Activated naive CD8-positive, alpha-beta T cell (primary cell): ENCODE measurements around the gene ABHD6.

Experiments used
- H3K27ac Mint-ChIP-seq: one replicate; pipeline ENCODE4 v1.8.0; 2021; ENCODE audit warnings: mixed read lengths
- H3K27me3 Mint-ChIP-seq: one replicate; pipeline ENCODE4 v1.8.0; 2021; ENCODE audit warnings: mixed read lengths
- H3K36me3 Mint-ChIP-seq: one replicate; pipeline ENCODE4 v1.8.0; 2021; ENCODE audit warnings: mixed read lengths
- H3K4me1 Mint-ChIP-seq: one replicate; pipeline ENCODE4 v1.8.0; 2021; ENCODE audit warnings: low read depth, mixed read lengths
- H3K4me3 Mint-ChIP-seq: one replicate; pipeline ENCODE4 v1.8.0; 2021; ENCODE audit warnings: mild to moderate bottlenecking, mixed read lengths
- H3K9me3 Mint-ChIP-seq: one replicate; pipeline ENCODE4 v1.8.0; 2021; ENCODE audit warnings: low read depth, mixed read lengths

Gene ABHD6

GRCh38 chr3:58296843-58297242, 59.3 kb downstream of the ABHD6 start:
- H3K36me3 Mint-ChIP-seq, result peaks cover 8% of the 10 kb centered on the region
- no peak overlapping the region for H3K4me3 Mint-ChIP-seq

GRCh38 chr3:58298190-58298589, 60.6 kb downstream of the ABHD6 start:
- H3K4me1 Mint-ChIP-seq, result no peaks in the 10 kb centered on the region
- no peak overlapping the region for H3K27ac Mint-ChIP-seq
- no peak overlapping the region for H3K4me3 Mint-ChIP-seq
- peaks cover 15% of the 10 kb centered on the region for H3K27me3 Mint-ChIP-seq
- peaks cover 8% of the 10 kb centered on the region for H3K36me3 Mint-ChIP-seq
- peaks cover 3% of the 10 kb centered on the region for H3K9me3 Mint-ChIP-seq

More at GRCh38 chr3:58296843-58297242, 59.3 kb downstream of the ABHD6 start:
- peaks cover 3% of the 10 kb centered on the region for H3K9me3 Mint-ChIP-seq
- no peak overlapping the region for H3K27ac Mint-ChIP-seq
- H3K4me1 Mint-ChIP-seq, result no peaks in the 10 kb centered on the region
- peaks cover 12% of the 10 kb centered on the region for H3K27me3 Mint-ChIP-seq

GRCh38 chr3:58299075-58299474, 61.5 kb downstream of the ABHD6 start:
- H3K9me3 Mint-ChIP-seq, result peaks cover 3% of the 10 kb centered on the region
- no peaks in the 10 kb centered on the region for H3K4me1 Mint-ChIP-seq
- H3K27me3 Mint-ChIP-seq, result peaks cover 15% of the 10 kb centered on the region
- peaks cover 5% of the 10 kb centered on the region for H3K36me3 Mint-ChIP-seq
- H3K4me3 Mint-ChIP-seq, result no peak overlapping the region
- H3K27ac Mint-ChIP-seq, result no peak overlapping the region

- Mint-ChIP-seq H3K27ac (no peak overlapping the region), H3K36me3 (peaks cover 4% of the 10 kb centered on the region), H3K27me3 (peaks cover 15% of the 10 kb centered on the region), H3K4me3 (no peak overlapping the region), H3K4me1 (no peaks in the 10 kb centered on the region), H3K9me3 (peaks cover 3% of the 10 kb centered on the region)
Measured at GRCh38 chr3:58299839-58300516, 62.4 kb downstream of the ABHD6 start.

- peaks cover 8% of the 10 kb centered on the region for H3K27me3 Mint-ChIP-seq
- peaks cover 33% of the 10 kb centered on the region for H3K4me1 Mint-ChIP-seq
- H3K9me3 Mint-ChIP-seq, result peaks cover 3% of the 10 kb centered on the region
- peak within 1 kb of the TSS; percentile 100 for H3K4me3 Mint-ChIP-seq
- peak within 1 kb of the TSS; percentile 99 for H3K27ac Mint-ChIP-seq
- peaks cover 4% of the 10 kb centered on the region for H3K36me3 Mint-ChIP-seq
Measured at GRCh38 chr3:58305882-58306711, 68.5 kb downstream of the ABHD6 start, which contains the start of the genes HTD2 and RPP14. Gene HTD2 (plus strand): TSS chr3:58306520. CDS start chr3:58317614, 11,094 bp downstream. Gene RPP14 (plus strand): TSS chr3:58306245. CDS start chr3:58310330, 4,085 bp downstream.

- peaks cover 8% of the 10 kb centered on the region for H3K36me3 Mint-ChIP-seq
Measured at GRCh38 chr3:58307639-58308215, 70.1 kb downstream of the ABHD6 start.

GRCh38 chr3:58308728-58309127, 71.1 kb downstream of the ABHD6 start:
- Mint-ChIP-seq H3K9me3 (no peaks in the 10 kb centered on the region), H3K27me3 (no peaks in the 10 kb centered on the region), H3K4me1 (peaks cover 38% of the 10 kb centered on the region), H3K4me3 (peak overlapping the region; percentile 100), H3K36me3 (peaks cover 8% of the 10 kb centered on the region), H3K27ac (peak overlapping the region; percentile 99)

More at GRCh38 chr3:58307639-58308215, 70.1 kb downstream of the ABHD6 start:
- Mint-ChIP-seq H3K9me3 (no peaks in the 10 kb centered on the region), H3K4me1 (peaks cover 36% of the 10 kb centered on the region), H3K4me3 (peak overlapping the region; percentile 100), H3K27me3 (peaks cover 3% of the 10 kb centered on the region), H3K27ac (peak overlapping the region; percentile 99)

GRCh38 chr3:58317811-58318210, 80.2 kb downstream of the ABHD6 start:
- Mint-ChIP-seq H3K27ac (no peak overlapping the region), H3K36me3 (peaks cover 3% of the 10 kb centered on the region), H3K4me1 (peaks cover 2% of the 10 kb centered on the region), H3K27me3 (no peaks in the 10 kb centered on the region), H3K9me3 (no peaks in the 10 kb centered on the region), H3K4me3 (no peak overlapping the region)

GRCh38 chr3:58321791-58322190, 84.2 kb downstream of the ABHD6 start:
- no peak overlapping the region for H3K27ac Mint-ChIP-seq
- H3K9me3 Mint-ChIP-seq, result no peaks in the 10 kb centered on the region
- H3K36me3 Mint-ChIP-seq, result no peaks in the 10 kb centered on the region
- peaks cover 30% of the 10 kb centered on the region for H3K4me1 Mint-ChIP-seq
- no peaks in the 10 kb centered on the region for H3K27me3 Mint-ChIP-seq
- no peak overlapping the region for H3K4me3 Mint-ChIP-seq

- H3K27me3 Mint-ChIP-seq, result no peaks in the 10 kb centered on the region
- H3K36me3 Mint-ChIP-seq, result no peaks in the 10 kb centered on the region
- no peak overlapping the region for H3K4me3 Mint-ChIP-seq
- peak overlapping the region; percentile 94 for H3K27ac Mint-ChIP-seq
- H3K9me3 Mint-ChIP-seq, result no peaks in the 10 kb centered on the region
- peaks cover 30% of the 10 kb centered on the region for H3K4me1 Mint-ChIP-seq
Measured at GRCh38 chr3:58322793-58323192, 85.2 kb downstream of the ABHD6 start.

GRCh38 chr3:58323529-58324390, 86.2 kb downstream of the ABHD6 start:
- H3K4me1 Mint-ChIP-seq, result peaks cover 30% of the 10 kb centered on the region
- no peaks in the 10 kb centered on the region for H3K27me3 Mint-ChIP-seq
- no peaks in the 10 kb centered on the region for H3K36me3 Mint-ChIP-seq
- peak overlapping the region; percentile 55 for H3K4me3 Mint-ChIP-seq
- no peaks in the 10 kb centered on the region for H3K9me3 Mint-ChIP-seq
- peak overlapping the region; percentile 94 for H3K27ac Mint-ChIP-seq

GRCh38 chr3:58324391-58325390, 87.1 kb downstream of the ABHD6 start:
- no peaks in the 10 kb centered on the region for H3K36me3 Mint-ChIP-seq
- H3K4me1 Mint-ChIP-seq, result peaks cover 30% of the 10 kb centered on the region
- H3K9me3 Mint-ChIP-seq, result no peaks in the 10 kb centered on the region
- H3K27me3 Mint-ChIP-seq, result no peaks in the 10 kb centered on the region
- H3K4me3 Mint-ChIP-seq, result peak overlapping the region; percentile 55
- H3K27ac Mint-ChIP-seq, result peak overlapping the region; percentile 94

GRCh38 chr3:58325525-58325992, 88.0 kb downstream of the ABHD6 start:
- H3K9me3 Mint-ChIP-seq, result no peaks in the 10 kb centered on the region

More at GRCh38 chr3:58325525-58325992, 88.0 kb downstream of the ABHD6 start:
- Mint-ChIP-seq H3K27ac (peak overlapping the region; percentile 84), H3K4me3 (peak overlapping the region; percentile 13), H3K4me1 (peaks cover 30% of the 10 kb centered on the region), H3K27me3 (no peaks in the 10 kb centered on the region), H3K36me3 (no peaks in the 10 kb centered on the region)
